Panc1 (cell line): ENCODE data around the gene CCNI. TPM values are rescaled to one million over a fixed set of nuclear protein-coding genes. Genes with fewer than 3 reads are reported as not detected.

Source experiments
- ATAC-seq: fragments of 200-7000 bp; cut with Tn5 transposase; 2 replicates; pipeline ENCODE4 v1.9.1; 2020; ENCODE audit warnings: mild to moderate bottlenecking, moderate library complexity
- Bru-seq: library from RNA; stranded (reverse); fragments of 400-500 nt; gene quantifications from one replicate; lab custom pipeline; 2021; lab: Mats Ljungman, UMichigan
- BruChase-seq, 2 experiments: library from RNA; stranded (reverse); fragments of 400-500 nt; gene quantifications; one replicate each; lab custom pipeline; 2021; lab: Mats Ljungman, UMichigan
- BruUV-seq: library from RNA; stranded (reverse); fragments of 400-500 nt; replicated peaks from 2 replicates; lab custom pipeline; 2021; lab: Mats Ljungman, UMichigan
- CTCF ChIA-PET: fragments of 300-600 bp; sonication (Branson Sonifier 250); formaldehyde crosslinking; loops from one replicate; lab custom pipeline; 2022; ENCODE audit warnings: antibody characterized with exemption; lab: Charles Lee
- POLR2A ChIA-PET: fragments of 300-600 bp; sonication (Branson Sonifier 250); formaldehyde crosslinking; loops from one replicate; lab custom pipeline; 2022; ENCODE audit warnings: antibody characterized with exemption; lab: Charles Lee
- DNase-seq: peaks from one replicate; pipeline ENCODE4 v3.0.0-alpha.2; 2010; ENCODE audit warnings: low read depth, low spot score
- H3K27ac ChIP-seq: 2 replicates; pipeline ENCODE4 v1.5.1; 2011; ENCODE audit warnings: mild to moderate bottlenecking, low read length, inconsistent platforms
- H3K27me3 ChIP-seq: fragments of 200-500 bp; sonication (Bioruptor generic); 2 replicates; pipeline ENCODE4 v1.6.0; 2014; ENCODE audit warnings: low read length, inconsistent platforms; ENCODE audit not compliant: control insufficient read depth, insufficient read depth
- H3K36me3 ChIP-seq: fragments of 200-500 bp; sonication (Bioruptor generic); 2 replicates; pipeline ENCODE4 v1.5.1; 2014; ENCODE audit warnings: inconsistent platforms, mild to moderate bottlenecking, low read length, moderate library complexity; ENCODE audit not compliant: control insufficient read depth, insufficient read depth
- H3K4me1 ChIP-seq: 2 replicates; pipeline ENCODE4 v1.5.1; 2011; ENCODE audit warnings: inconsistent platforms, mild to moderate bottlenecking, low read length, moderate library complexity; ENCODE audit not compliant: control insufficient read depth, insufficient read depth
- H3K4me3 ChIP-seq, 2 experiments: 2 replicates each; pipeline ENCODE4 v1.5.1; 2011 to 2012; ENCODE audit warnings: low read depth in 2 of 2, low read length in 2 of 2, mild to moderate bottlenecking in 2 of 2, inconsistent platforms in 1 of 2, moderate library complexity in 1 of 2
- H3K9me3 ChIP-seq: fragments of 200-500 bp; sonication (Bioruptor generic); 2 replicates; pipeline ENCODE4 v1.5.1; 2014; ENCODE audit warnings: low read depth, mild to moderate bottlenecking, inconsistent platforms, low read length, moderate library complexity; ENCODE audit not compliant: control insufficient read depth, insufficient read depth
- POLR2AphosphoS5 ChIP-seq: IDR thresholded peaks from 2 replicates; pipeline ENCODE4 v1.6.1; 2012; ENCODE audit warnings: mild to moderate bottlenecking, low read depth, low read length, moderate library complexity
- SIN3A ChIP-seq: IDR thresholded peaks from 2 replicates; pipeline ENCODE4 v1.6.1; 2012; ENCODE audit warnings: low read depth, mild to moderate bottlenecking, low read length, moderate library complexity, borderline replicate concordance; ENCODE audit not compliant: insufficient read depth
- TCF7L2 ChIP-seq: IDR thresholded peaks from 2 replicates; pipeline ENCODE4 v1.6.1; 2011; ENCODE audit warnings: mild to moderate bottlenecking, low read depth, low read length, inconsistent platforms
- in situ Hi-C: cut with HindIII; loops from 2 replicates; pipeline ENCODE4 v1.10.0; 2016; ENCODE audit warnings: low sequenced_read_pairs, low pct_unique_long_range_greater_than_20kb
- intact Hi-C: fragments of 100-400 bp; cut with micrococcal nuclease; formaldehyde crosslinking; loops from one replicate; pipeline ENCODE4 v1.10.0; 2022; ENCODE audit not compliant: unreplicated experiment
- long read RNA-seq: library from polyadenylated mRNA; unstranded; transcript quantifications from one replicate; pipeline ENCODE4 v2.0.0, GENCODE V29; 2021; ENCODE audit not compliant: unreplicated experiment
- polyA plus RNA-seq: library from polyadenylated mRNA; unstranded; fragments of >200 nt; gene quantifications from one replicate; pipeline ENCODE4 v1.2.1, GENCODE V29; 2012; ENCODE audit warnings: missing spikeins; ENCODE audit not compliant: insufficient read length
- total RNA-seq: library from RNA; stranded (reverse); gene quantifications from one replicate; pipeline ENCODE4 v1.2.1, GENCODE V29; 2021; ENCODE audit not compliant: unreplicated experiment
- TF ChIP-seq, protein P1 (sequence below): fragments of 450-650 bp; IDR thresholded peaks from 2 replicates; pipeline ENCODE4 v1.5.1; 2017; ENCODE audit warnings: mild to moderate bottlenecking

CCNI gene, protein sequence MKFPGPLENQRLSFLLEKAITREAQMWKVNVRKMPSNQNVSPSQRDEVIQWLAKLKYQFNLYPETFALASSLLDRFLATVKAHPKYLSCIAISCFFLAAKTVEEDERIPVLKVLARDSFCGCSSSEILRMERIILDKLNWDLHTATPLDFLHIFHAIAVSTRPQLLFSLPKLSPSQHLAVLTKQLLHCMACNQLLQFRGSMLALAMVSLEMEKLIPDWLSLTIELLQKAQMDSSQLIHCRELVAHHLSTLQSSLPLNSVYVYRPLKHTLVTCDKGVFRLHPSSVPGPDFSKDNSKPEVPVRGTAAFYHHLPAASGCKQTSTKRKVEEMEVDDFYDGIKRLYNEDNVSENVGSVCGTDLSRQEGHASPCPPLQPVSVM
- total RNA-seq (125 TPM), Bru-seq, nascent RNA (percentile 90 among the genes with signal in this experiment), BruChase-seq, experiment 1, labeled RNA remaining after a 2-hour chase (percentile 89 among the genes with signal in this experiment), BruChase-seq, experiment 2, labeled RNA remaining after a 6-hour chase (percentile 94 among the genes with signal in this experiment)
- 152 TPM for polyA plus RNA-seq
- long read RNA-seq, transcript CCNI-201 (7 exons, 2,772 nt): major isoform, 122 of 172 reads
- long read RNA-seq, partial matches to known transcripts: 6 of 172 reads
- long read RNA-seq, other reads (novel, unspliced or antisense): 44 of 172 reads

DNA sequence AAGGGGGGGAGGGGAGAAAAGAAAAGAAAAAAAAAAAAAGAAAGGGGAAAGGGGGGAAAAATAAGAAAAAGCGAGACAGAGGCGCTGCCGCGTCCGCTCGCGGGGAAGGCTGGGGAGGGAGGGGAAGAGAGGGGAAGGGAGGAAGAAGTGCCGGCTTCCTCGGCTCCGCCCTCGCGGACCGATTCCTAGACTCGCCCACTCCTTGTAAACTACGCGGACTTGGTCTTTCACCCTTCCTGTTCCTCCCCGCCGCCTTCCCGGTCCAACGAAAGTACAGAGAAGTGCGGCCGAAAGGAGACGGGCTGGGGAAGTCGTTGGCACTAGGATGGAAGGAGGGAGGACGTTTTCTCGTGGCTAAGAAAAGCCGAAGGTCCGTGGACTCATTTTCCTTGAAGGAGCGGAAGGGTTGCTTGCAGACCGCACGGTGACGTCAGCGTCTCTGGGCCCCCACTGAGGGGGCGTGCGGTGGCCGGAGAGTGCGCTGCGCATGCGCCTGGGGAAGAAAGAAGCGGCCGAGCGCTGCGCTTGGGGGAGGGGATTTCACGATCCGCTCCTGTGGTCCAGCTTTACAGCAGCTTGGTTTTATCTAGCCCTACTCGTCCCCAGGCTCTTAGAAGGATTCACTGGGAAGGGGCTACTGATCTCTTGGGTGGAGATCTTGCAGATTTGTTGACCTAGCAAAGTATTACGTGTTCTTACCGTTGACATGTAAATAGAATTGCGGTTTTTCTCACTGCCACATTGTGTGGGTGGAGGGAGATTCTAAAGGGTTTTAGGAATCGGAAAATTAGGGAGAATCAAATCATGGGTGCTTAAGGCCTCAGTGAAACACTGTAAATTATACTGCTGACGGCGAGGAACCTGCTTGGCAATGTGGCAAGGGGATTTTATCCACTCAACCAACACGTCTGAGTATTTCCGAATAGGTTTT lies at the start of gene CCNI:
TSS of gene CCNI (minus strand) at position 121 of the 931 bp plus-strand sequence. CDS start 9,627 bp downstream, outside the sequence.
- BruUV-seq: TSS peak; percentile 84
- ChIA-PET POLR2A (interaction anchor here (0.6 kb wide), 1 partner anchor 375 kb away, joined by 4 read pairs; no protein-coding TSS in a partner anchor), CTCF (interaction anchor here (0.6 kb wide), 1 partner anchor 122 kb away, joined by 7 read pairs; no protein-coding TSS in a partner anchor)
- Histone ChIP-seq H3K27ac (peak within 1 kb of the TSS; percentile 97), H3K27me3 (no peaks in the 10 kb centered on the region), H3K4me1 (peaks cover 15% of the 10 kb centered on the region), H3K36me3 (peaks cover 6% of the 10 kb centered on the region; the same call in 1 of the 2 replicates), H3K9me3 (no peaks in the 10 kb centered on the region), H3K4me3 (peak within 1 kb of the TSS; percentile 57 to 96)
- ATAC-seq (peak; percentile 94), DNase-seq (peak; percentile 87)
- intact Hi-C loops: loop anchor here (5.0 kb wide), 1 partner anchor 81 kb away; the partner anchor contains the start of gene CCNG2
- TF ChIP-seq TCF7L2 (peak; percentile 70), POLR2AphosphoS5 (peak; percentile 92), SIN3A (peak; percentile 65; the same call in 1 of the 2 replicates)
- TF ChIP-seq, protein P1, sequence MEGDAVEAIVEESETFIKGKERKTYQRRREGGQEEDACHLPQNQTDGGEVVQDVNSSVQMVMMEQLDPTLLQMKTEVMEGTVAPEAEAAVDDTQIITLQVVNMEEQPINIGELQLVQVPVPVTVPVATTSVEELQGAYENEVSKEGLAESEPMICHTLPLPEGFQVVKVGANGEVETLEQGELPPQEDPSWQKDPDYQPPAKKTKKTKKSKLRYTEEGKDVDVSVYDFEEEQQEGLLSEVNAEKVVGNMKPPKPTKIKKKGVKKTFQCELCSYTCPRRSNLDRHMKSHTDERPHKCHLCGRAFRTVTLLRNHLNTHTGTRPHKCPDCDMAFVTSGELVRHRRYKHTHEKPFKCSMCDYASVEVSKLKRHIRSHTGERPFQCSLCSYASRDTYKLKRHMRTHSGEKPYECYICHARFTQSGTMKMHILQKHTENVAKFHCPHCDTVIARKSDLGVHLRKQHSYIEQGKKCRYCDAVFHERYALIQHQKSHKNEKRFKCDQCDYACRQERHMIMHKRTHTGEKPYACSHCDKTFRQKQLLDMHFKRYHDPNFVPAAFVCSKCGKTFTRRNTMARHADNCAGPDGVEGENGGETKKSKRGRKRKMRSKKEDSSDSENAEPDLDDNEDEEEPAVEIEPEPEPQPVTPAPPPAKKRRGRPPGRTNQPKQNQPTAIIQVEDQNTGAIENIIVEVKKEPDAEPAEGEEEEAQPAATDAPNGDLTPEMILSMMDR: no peak
- in situ Hi-C loops: no loop called here

DNA sequence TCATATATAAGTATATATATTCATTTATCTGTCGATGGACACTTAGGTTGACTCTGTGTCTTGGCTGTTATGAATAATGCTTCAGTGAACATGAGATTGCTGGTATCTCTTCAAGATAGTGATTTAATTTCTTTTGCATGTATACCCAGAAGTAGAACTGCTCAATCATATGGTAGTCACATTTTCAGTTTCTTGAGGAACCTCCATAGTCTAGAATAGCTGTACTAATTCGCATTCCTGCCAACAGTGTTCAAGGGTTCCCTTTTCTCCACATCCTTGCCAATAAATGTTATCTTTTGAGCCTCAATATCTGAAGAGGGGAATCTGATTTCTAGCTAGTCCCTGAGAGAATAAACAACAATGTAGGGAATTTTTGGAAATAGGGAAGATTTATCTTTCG lies 48.8 kb upstream of the CCNI start:
- Histone ChIP-seq H3K4me1 (no peaks in the 10 kb centered on the region), H3K9me3 (no peaks in the 10 kb centered on the region), H3K27ac (no peak overlapping the region), H3K27me3 (no peaks in the 10 kb centered on the region), H3K4me3 (no peak overlapping the region), H3K36me3 (no peaks in the 10 kb centered on the region)
- ChIA-PET POLR2A (no interaction called here), CTCF (no interaction called here)
- no TSS peak for BruUV-seq
- in situ Hi-C loops: no loop called here
- intact Hi-C loops: no loop called here
- TF ChIP-seq, protein P1: no peak
- DNase-seq (no peak), ATAC-seq (no peak)
